ENCODE data around the gene CDKAL1.

GRCh38 chr6:21227486-21227885, 693.2 kb downstream of the CDKAL1 start:
- no peak for TF ChIP-seq YY1 (IDR thresholded peaks at IDR 0.05; ENCODE audit: borderline replicate concordance in 1 of 3, control insufficient read depth in 1 of 3, extremely low read depth in 1 of 3, insufficient read depth in 3 of 3, insufficient read length in 1 of 3, insufficient replicate concordance in 2 of 3, low read depth in 1 of 3, low read length in 2 of 3)
- no peak for TF ChIP-seq NFIC (IDR thresholded peaks at IDR 0.05)
- no peak for TF ChIP-seq CTCF (IDR thresholded peaks at IDR 0.05 in 2 of 3, conservative IDR thresholded peaks at IDR 0.05 in 1 of 3; ENCODE audit: insufficient read depth in 2 of 3, low read depth in 1 of 3, low read length in 3 of 3)

All from K562 (cell line).